DMS114 treated with DMSO at 0.1 percent for 48 hours (cell line): ENCODE results near the gene SCRN1.

Source experiments
- DNase-seq: peaks from one replicate; lab custom pipeline; 2025; ENCODE audit not compliant: unreplicated experiment; lab: John Stamatoyannopoulos, UW

The SCRN1 gene

DNA sequence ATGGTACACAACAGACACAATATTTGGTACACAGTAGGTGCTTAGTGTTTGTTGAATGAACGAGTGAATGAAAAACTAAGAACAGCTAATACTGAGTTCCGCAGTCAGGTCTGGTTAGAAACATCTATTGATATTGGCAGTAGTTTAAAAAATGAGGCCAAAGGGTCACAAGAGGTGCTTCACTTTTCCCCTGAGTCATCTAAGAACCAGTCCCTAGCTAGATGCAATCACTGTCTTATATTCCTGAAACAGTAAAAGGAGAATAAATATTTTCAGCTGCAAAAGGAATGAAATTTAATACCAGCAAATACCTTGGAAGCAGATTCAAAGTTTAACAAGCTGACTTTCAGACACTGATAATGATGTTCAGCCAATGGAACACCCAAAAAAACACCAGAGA is 54.5 kb downstream of the SCRN1 start:
- DNase-seq, result no peak

DNA sequence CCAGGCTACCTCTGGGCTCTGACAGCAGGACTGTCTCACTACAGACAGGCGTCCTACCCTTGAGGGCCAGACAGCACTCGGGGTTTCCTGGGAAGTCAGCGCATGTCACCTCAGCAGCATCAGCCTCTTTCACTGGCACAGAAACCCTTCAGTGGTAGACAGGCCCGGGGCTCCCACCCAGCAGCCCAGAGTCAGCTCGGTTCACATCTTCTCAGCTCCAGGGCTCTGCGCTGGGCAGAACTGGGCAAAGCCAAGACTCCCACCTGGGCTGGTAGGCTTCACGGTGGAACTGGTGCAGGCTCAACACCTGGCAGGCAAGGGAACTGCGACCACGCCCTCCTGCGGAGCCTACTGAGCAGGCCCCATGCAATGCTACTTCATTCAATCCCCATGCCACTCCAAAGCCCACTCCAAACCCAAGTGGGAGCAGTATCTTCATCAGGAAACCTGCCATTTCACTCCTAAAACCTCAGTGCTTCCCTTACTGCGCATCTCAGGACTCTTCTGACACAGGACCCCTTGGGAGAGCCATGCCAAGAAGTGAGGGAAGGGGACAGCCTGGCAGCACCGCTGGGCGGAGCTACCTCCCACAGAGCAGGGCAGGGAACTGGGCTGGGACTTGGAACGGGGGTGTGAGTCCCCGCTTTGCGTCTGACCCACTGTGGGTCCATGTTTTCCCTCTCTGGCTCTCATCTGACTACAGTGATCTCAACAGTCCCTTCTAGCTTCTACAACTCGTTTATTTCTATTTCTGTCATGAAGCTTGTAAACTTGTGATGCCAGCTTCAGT is 60.4 kb downstream of the SCRN1 start:
- DNase-seq, result no peak

DNA sequence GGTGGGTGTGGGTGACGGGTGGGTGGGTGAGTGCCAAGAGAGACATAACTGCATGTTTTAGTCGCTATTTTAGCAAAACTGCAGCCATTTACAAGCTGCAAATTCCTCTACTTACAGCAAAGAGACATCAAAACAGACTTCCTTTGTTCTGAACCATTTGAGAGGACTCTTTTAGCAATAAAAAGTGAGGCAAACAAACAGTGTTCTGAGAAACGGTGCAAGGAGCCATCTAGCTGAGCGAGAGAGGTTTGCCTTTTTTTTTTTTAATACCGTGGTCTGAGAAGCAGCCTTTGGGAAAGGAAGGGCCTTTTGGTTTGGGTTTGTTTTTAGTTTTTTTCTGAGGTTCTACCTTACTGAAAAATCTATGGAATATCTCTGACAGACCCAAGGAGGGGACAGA is 62.9 kb downstream of the SCRN1 start:
- no peak for DNase-seq

DNA sequence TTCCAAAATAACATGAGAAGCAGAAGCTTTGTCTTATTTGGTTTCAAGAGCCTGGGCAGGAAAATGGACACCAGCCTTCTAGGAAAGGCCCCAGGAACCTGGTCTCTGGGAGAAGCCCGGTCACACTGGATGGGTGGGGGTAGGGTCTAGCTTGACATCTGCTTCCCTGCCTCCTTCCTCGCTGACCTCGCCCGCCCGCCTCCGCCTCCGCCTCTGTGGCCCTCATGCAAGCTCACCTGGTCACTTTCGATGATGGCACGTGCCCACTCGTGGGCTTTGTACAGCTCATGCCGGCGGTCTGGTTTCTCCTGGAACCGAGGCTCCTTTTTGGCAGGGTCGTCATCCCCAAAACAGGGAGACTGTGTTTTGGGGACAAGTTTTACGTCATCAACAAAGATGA is 63.4 kb downstream of the SCRN1 start:
- no peak for DNase-seq

DNA sequence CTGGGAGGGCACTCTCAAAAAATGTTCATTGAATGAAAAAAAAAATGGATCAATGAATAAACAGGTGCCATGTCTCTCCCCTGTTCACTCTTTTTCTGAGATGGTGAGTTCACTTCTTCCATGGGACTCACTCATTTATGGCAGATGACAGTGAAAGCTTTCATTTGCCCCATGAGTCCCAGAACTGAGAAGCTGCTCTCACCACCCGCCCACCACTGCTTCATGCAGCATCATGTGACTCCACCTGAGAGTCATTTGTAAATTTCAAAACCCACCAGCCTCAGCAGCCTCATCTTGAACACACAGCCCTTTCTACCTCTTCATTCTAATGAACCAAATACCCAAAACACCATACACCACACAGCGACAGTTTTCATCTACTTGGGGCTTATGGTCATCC is 64.9 kb downstream of the SCRN1 start:
- DNase-seq, result no peak

DNA sequence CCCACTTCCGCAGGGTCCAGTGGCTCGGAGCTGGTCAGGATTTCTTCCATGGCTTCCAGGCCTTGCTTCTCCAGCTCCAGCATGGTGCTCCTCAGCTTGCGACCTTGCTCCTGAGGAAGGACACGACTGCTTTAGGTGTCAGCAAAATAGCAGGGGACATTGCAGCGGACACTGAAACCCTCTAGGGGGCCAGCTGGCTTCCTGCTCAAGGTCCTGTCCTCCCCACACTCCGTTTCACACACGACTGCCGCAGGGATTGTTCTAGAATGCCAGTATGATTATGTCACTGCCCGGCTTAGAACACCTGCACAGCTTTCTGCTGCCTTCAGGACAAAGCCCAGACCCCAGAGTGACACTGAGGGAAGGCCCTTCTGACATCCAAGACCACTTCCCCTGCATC is 65.6 kb downstream of the SCRN1 start:
- DNase-seq, result no peak

DNA sequence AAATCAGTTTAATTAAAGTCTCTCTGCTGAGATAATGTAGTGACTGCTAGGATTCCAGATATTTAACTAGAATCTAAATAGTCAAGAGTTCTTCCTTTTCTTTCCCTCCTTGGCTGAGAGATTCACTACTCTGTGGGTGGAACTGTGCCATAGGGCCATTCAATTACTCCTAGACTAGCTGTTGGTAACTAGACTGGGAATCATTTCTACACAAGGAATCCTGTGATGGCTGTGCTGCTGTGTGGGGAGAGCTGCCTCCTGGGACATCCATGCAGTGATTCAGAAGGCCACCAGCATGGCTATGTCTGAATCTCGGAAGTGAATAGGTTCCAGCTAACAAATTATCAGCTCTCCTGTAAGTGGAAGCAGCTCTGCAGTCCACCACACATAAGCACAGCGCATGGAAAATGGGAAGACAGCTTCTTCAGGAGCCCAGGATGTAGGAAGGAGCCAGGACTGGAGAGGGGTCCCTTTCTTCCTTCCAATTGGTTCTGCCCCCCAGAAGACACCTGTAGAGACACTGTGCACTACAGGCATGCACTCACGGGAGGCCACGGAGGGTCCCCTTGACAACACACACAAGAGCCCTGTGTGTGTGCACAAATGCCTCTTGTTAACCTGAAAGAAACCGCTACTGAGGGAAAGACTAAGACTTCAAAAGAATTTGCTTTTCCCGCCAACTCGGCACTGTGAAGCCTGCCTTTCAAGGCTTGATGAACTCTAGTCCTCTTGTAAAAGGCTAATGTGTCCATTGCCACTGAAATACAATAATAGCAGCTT is 66.5 kb downstream of the SCRN1 start:
- no peak for DNase-seq

DNA sequence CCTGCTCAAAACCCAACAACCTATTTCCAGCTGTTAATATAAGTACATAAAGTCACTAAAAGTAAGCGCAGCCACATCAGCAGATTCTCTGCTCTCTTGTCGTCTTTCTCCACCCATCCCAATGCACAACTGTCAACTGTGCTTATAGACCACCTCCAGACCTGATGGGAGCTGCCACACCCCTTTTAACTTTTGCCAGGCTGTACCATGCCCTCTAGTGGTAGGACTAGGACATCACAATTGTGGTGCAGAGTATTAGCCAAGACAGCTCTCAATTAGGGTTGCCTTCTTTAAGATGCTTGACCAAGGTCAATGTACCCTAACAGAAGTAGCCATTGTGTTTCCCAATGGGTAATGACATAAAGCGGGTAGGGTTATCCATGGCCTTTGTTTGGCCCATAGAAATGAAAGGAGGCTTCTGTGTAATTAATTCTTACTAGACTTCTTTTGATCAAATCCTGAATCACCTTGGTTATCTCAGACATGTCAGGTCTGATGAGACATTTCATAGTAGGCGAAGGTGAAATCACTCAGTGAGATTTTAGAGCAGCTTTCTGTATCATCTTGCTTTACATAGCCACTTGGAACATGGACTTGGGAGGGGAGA is 68.1 kb downstream of the SCRN1 start:
- peak; percentile 70 for DNase-seq

DNA sequence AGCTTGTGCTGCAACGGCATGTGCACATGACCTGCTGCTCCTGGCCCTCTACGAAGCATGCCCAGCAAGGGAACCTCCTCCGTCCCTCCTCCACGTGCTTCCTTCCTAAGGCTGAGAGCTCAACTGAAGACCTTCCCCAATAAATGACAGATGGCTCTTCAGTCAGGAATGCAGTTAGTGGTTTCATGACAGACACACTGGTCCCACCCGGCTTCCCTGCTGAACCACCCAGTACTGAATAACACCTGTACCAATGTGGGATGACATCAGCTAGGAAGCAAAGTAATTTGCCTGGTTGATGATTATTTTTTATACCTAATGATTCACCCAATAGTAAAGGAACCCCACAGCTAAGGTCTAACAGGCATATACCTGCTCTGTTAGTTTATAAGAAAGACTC is 69.1 kb downstream of the SCRN1 start:
- DNase-seq, result no peak

DNA sequence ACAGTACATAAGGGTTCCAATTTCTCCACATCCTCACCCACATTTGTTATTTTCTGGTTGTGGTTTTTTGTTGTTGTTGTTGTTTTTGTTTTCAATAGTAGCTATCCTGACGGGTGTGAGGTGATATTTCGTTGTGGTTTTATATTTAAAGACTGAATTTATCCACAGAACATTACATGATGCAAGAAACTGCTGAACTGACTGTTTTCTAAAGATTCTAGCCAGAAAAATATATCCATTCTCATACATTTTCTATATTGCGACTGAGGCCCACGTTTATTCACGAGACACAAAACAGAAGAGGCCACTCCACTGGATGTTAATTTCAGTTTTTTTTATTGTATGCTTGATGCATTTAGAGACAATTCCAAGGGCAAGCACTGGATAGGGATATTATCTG is 69.8 kb downstream of the SCRN1 start:
- no peak for DNase-seq

DNA sequence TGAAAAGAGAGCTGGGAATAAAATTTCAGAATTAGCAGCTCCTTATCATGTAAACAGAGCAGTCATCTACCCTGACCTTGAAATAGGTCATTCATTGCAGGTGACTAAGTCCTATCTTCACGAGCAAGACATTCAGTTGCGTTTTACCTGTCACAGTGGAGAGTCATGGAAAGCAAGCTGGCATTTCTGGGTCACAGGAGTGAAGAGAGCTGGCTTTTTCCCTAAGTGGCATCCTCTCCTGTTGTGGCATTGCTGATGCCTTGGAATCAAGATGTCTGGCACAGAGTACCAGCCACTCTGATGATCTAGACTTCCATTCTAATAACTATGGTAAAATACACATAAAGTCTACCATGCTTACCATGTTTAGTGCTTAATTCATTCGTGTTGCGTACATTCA is 70.8 kb downstream of the SCRN1 start:
- no peak for DNase-seq

DNA sequence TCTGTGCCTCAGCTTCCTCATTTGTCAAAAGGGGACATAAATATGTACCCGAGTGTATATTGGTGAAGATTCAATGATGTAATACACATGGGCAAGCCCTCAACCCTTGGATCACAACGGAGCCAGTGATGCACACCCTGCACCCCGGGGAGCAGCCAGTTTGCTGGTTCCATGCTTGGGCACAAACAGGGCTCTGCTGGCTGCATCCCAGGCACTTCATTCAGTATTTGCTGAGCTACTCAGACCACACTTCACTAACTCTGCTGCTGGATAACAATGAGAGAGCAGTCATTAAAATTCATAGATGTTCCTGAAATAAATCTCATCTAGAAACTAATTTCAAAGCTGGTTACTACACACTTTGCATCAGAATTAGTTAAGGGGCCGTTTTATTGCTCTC is 72.0 kb downstream of the SCRN1 start:
- DNase-seq, result no peak

DNA sequence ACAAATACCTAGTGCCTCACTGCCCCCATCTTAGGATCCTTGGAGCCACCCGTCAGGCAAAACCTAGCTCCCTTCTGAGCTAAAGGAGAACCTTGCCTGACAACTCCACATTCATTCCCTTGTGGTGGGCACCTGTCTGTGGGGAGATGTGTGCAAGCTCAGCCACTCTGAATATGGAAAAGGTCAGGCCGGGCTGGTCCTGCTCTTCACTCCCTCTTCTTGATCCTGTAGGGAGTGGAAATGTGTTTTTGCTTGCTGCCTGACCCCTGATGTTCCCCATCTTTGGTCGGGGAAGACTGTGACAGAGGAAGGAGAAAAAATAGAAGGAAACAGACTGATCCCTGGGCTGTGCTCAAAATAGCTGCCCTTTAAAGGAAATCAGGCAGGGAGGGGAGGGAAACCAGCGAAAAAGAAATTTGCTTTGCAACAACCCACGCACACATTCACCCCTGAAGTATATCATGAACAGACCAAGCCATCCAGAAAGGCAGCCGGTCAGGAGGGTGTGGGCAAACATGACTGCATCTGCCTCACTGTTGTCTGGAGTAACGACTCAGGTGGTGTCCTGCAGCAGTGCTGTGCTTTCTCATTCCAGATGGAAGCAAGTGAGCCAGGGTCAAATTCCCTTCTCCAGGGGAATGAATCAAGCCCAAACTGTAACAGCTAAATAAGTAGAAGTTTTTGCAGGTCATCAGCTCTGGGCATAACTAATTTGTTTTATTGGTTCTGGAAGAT is 74.0 kb downstream of the SCRN1 start:
- DNase-seq, result no peak

DNA sequence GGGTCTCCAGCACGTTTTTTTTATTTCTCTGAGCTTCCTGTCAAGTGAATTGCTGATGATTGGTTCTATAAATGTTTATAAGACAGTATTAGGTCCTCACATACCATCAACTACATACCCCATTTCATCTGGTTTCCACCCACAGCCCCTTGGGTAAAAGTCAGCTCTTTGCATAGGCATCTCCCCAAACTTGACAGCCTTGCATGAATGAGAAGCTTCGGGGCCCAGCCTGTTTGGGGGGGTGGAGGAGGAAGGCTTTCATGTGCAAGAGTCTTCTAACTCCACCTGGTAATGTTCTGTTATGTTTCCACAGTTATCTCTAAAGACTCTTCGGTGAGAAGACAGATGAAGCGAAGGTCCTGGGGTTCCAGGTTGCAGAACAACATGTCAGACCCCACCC is 75.4 kb downstream of the SCRN1 start:
- no peak for DNase-seq

DNA sequence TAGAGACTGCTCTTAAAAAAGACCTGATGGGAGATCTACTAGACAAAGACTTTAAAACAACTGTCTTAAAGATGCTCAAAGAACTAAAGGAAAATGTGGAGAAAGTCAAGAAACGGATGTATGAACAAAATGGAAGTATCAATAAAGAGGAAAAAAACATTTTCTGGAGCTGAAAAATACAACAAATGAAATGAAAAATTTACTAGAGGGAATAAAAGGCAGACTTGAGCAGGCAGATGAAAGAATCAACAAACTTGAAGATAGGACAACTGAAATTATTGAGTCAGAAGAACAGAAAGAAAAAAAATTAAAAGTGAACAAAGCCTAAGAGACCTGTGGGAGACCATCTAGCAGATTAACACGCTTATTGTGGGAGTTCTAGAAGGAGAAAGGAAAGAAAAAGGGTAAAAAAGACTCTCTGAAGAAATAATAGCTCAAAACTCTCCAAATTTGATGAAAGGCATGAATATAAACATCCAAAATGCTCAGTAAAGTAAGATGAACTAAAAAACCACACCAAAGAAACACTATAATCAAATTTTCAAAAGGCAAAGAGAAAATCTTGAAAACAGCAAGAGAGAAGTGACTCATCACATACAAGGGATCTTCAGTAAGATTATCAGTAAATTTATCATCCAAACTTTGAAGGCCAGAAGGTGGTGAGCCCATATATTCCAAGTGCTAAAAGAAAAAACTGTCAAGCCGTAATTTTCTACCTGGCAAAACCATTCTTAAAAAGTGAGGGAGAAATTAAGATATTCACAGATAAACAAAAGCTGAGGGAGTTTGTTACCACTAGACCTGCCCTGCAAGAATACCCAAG is 83.2 kb downstream of the SCRN1 start:
- DNase-seq, result no peak

DNA sequence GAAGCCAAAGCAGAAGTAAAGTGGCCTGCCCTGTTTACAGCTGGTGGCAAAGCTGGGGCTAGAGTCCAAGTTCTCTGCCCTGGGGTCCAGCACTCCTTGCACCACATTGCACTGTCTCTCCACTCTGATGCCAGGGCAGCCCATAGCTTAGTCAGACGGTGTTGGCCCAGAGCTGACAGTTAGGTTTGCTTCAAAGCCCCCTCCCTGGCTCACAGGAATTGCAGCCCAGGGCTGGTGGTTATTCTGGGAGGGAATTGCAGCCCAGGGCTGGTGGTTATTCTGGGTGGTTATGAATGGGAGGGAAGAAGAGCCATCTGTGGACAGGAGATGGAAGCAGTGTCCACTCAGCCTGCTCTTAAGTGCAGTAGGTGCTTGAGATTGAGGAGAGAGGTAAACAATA is 88.9 kb downstream of the SCRN1 start:
- DNase-seq, result no peak

DNA sequence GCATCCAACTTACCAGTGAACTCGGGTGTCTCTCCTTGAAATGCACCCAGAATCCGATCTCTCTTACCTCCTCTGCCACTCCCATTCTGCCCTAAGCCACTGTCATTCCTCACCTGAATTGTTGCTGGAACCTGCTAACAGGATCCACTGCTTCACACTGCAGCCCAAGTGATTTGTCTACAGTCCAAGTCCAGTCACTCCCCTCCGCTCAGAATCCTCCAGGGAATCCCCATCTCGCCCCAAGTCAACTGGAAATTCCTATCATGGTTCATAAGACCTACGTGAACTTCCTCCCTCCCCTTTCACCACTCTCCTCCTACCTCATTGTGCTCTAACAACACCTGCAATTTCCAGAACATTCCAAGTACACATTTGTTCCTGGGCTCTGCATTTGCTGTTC is 91.3 kb downstream of the SCRN1 start:
- DNase-seq, result no peak

DNA sequence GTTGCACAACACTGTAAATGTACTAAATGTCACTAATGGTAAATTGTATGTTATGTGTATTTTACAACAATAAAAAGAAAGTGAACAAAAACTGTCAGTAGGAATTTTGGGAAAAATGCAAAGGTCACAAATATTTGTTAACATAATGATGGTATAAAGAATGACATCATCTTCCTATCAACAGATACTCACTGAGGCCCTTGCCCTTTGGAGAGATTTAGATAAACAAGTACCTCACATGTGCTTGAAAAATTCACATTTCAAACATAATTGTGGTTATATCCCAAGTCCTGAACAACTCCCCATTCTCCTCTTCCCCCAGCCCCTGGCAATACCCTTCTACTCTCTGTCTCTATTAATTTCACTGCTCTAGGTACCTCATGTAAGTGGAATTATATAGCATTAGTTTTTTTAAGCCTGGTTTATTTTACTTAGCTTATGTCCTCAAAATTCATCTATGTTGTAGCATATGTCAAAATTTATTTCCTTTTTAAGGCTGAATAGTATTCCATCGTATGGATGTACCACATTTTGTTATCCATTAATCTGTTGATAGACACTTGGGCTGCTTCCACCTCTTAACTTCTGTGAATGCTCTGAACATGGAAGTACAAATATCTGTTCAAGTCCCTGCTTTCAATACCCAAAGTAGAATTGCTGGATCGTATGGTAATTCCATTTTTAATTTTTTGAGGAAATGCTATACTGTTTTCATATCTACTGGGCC is 92.8 kb downstream of the SCRN1 start:
- DNase-seq, result no peak

DNA sequence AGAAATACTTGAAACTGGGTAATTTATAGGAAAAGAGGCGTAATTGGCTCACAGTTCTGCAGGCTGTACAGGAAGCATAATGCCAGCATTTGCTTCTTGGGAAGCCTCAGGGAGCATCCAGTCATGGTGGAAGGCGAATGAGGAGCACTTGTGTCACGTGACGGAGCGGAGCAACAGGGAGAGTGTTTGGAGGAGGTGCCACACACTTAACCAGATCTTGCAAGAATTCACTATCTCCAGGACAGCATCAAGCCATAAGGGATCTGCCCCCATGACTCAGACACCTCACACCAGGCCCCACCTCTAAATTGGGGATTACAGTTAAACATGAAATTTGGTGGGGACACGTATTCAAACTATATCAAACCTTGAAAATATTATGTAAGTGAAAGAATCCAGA is 94.0 kb downstream of the SCRN1 start:
- no peak for DNase-seq

DNA sequence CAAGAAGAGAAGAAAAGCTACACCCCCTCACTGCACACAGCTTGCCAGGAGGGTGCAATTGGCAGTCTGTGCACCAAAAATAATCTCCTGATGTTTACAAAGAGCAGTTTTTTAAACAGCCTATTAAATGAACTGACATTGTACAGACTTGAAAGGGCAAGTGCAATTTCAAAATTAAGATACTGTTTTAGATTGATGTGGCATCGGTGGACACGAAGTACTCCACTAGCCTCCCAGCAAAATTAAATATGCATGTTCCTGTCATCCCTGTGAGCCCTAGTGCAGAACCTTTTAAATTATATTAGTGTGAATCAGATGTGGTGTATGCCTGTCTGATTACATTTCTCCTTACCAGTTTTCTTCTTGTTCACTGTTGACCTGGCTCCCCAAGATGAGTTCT is 95.3 kb downstream of the SCRN1 start:
- no peak for DNase-seq
